ENCODE data around the gene VTN. TPM values are rescaled to one million over a fixed set of nuclear protein-coding genes. Genes with fewer than 3 reads are reported as not detected.

VTN gene
- total and polyA plus RNA-seq, 2 experiments from 2014 or later = 0.16 TPM; not detected in 1

DNA sequence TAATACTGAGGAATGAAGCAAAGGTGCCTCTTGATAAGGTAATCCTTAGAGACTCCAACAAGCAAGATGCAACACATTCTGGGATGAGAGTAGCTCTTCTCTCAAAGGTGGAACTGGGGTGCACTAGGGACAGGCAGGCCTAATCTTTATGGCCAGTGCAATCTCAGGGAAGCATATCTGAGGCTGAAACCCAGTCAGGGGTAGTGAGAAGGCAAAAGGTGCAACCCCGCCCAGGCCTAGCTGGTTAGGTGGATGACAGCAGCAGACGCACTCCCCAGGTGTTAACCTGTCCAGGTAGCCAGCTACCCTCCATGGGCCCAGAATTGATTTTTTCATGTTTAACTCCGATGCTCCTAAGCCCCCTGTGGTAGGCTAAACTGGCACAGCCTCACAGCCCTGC lies 45.8 kb upstream of the VTN start (continued):
- TF ChIP-seq, protein P1, sequence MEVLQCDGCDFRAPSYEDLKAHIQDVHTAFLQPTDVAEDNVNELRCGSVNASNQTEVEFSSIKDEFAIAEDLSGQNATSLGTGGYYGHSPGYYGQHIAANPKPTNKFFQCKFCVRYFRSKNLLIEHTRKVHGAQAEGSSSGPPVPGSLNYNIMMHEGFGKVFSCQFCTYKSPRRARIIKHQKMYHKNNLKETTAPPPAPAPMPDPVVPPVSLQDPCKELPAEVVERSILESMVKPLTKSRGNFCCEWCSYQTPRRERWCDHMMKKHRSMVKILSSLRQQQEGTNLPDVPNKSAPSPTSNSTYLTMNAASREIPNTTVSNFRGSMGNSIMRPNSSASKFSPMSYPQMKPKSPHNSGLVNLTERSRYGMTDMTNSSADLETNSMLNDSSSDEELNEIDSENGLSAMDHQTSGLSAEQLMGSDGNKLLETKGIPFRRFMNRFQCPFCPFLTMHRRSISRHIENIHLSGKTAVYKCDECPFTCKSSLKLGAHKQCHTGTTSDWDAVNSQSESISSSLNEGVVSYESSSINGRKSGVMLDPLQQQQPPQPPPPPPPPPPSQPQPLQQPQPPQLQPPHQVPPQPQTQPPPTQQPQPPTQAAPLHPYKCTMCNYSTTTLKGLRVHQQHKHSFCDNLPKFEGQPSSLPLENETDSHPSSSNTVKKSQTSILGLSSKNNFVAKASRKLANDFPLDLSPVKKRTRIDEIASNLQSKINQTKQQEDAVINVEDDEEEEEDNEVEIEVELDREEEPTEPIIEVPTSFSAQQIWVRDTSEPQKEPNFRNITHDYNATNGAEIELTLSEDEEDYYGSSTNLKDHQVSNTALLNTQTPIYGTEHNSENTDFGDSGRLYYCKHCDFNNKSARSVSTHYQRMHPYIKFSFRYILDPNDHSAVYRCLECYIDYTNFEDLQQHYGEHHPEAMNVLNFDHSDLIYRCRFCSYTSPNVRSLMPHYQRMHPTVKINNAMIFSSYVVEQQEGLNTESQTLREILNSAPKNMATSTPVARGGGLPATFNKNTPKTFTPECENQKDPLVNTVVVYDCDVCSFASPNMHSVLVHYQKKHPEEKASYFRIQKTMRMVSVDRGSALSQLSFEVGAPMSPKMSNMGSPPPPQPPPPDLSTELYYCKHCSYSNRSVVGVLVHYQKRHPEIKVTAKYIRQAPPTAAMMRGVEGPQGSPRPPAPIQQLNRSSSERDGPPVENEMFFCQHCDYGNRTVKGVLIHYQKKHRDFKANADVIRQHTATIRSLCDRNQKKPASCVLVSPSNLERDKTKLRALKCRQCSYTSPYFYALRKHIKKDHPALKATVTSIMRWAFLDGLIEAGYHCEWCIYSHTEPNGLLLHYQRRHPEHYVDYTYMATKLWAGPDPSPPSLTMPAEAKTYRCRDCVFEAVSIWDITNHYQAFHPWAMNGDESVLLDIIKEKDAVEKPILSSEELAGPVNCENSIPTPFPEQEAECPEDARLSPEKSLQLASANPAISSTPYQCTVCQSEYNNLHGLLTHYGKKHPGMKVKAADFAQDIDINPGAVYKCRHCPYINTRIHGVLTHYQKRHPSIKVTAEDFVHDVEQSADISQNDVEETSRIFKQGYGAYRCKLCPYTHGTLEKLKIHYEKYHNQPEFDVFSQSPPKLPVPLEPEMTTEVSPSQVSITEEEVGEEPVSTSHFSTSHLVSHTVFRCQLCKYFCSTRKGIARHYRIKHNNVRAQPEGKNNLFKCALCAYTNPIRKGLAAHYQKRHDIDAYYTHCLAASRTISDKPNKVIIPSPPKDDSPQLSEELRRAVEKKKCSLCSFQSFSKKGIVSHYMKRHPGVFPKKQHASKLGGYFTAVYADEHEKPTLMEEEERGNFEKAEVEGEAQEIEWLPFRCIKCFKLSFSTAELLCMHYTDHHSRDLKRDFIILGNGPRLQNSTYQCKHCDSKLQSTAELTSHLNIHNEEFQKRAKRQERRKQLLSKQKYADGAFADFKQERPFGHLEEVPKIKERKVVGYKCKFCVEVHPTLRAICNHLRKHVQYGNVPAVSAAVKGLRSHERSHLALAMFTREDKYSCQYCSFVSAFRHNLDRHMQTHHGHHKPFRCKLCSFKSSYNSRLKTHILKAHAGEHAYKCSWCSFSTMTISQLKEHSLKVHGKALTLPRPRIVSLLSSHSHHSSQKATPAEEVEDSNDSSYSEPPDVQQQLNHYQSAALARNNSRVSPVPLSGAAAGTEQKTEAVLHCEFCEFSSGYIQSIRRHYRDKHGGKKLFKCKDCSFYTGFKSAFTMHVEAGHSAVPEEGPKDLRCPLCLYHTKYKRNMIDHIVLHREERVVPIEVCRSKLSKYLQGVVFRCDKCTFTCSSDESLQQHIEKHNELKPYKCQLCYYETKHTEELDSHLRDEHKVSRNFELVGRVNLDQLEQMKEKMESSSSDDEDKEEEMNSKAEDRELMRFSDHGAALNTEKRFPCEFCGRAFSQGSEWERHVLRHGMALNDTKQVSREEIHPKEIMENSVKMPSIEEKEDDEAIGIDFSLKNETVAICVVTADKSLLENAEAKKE (CRISPR knock-in tag; IDR thresholded peaks at IDR 0.05) = no peak
- no peak for TF ChIP-seq ZNF114 (CRISPR knock-in tag; IDR thresholded peaks at IDR 0.05)
- TF ChIP-seq EZH2 (IDR thresholded peaks at IDR 0.05; ENCODE audit: low read depth, unreplicated experiment) = no peak
- TF ChIP-seq CREB1 (CRISPR knock-in tag; IDR thresholded peaks at IDR 0.05; ENCODE audit: low read depth) = no peak

DNA sequence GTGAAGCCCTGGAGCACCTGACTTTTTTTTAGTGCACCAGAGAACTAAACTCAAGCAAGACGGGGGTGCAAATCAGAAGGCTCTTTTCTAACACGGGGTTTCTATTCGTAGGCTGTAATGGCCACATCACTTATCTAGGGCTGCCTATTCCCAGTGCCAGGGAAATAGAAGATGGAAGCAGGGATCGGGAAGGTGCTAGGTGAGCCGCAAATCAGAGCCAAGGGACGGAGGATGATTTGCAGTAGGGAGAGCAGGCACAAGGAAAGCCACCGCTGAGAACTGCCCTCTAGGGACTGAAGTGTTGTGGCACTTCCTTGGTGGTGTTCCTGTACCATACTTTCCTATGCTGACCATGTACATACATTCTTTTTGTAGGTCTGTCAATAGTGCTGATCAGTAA lies 43.7 kb upstream of the VTN start:
- Histone ChIP-seq H3F3A (replicated peaks; ENCODE audit: low read depth) (peaks cover 4% of the 10 kb centered on the region; the same call in 1 of the 2 replicates), H3K27me3 (ENCODE audit: insufficient read depth) (peaks cover 37% of the 10 kb centered on the region), H3K9me2 (ENCODE audit: insufficient read depth) (no peaks in the 10 kb centered on the region), H3K4me2 (no peak overlapping the region), H2AFZ (0 out of 2 replicates have a peak overlapping the region, but pooled peaks have one; percentile 35), H3K4me1 (ENCODE audit: insufficient read depth) (peaks cover 19% of the 10 kb centered on the region), H4K20me1 (replicated peaks; ENCODE audit: insufficient read depth) (no peaks in the 10 kb centered on the region), H3K4me3 (no peak overlapping the region), H3K79me2 (replicated peaks; ENCODE audit: insufficient read depth) (no peaks in the 10 kb centered on the region), H3K36me3 (ENCODE audit: insufficient read depth) (no peaks in the 10 kb centered on the region), H3K27ac (ENCODE audit: low read depth) (no peak overlapping the region)
- Mint-ChIP-seq H3K27ac (no peak overlapping the region), H3K4me1 (peaks cover 24% of the 10 kb centered on the region), H3K36me3 (ENCODE audit: low read depth) (no peaks in the 10 kb centered on the region), H3K27me3 (ENCODE audit: insufficient read depth, low read depth, poor library complexity) (peaks cover 21% of the 10 kb centered on the region), H3K9me3 (no peaks in the 10 kb centered on the region), H3K4me3 (no peak overlapping the region)
- peak; percentile 37 for DNase-seq (ENCODE audit: low spot score)
- ATAC-seq = peak; percentile 17; the same call in 2 of the 3 replicates
- TF ChIP-seq, protein P2, sequence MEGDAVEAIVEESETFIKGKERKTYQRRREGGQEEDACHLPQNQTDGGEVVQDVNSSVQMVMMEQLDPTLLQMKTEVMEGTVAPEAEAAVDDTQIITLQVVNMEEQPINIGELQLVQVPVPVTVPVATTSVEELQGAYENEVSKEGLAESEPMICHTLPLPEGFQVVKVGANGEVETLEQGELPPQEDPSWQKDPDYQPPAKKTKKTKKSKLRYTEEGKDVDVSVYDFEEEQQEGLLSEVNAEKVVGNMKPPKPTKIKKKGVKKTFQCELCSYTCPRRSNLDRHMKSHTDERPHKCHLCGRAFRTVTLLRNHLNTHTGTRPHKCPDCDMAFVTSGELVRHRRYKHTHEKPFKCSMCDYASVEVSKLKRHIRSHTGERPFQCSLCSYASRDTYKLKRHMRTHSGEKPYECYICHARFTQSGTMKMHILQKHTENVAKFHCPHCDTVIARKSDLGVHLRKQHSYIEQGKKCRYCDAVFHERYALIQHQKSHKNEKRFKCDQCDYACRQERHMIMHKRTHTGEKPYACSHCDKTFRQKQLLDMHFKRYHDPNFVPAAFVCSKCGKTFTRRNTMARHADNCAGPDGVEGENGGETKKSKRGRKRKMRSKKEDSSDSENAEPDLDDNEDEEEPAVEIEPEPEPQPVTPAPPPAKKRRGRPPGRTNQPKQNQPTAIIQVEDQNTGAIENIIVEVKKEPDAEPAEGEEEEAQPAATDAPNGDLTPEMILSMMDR (conservative IDR thresholded peaks at IDR 0.05; ENCODE audit: low read depth in 2 of 2) = peak in 1 of 2 experiments; percentile 26; a peak in 1 of 4 replicates
- TF ChIP-seq ZNF331 (CRISPR knock-in tag; IDR thresholded peaks at IDR 0.05; ENCODE audit: low read depth) = no peak

All from GM23338 (cell line).